SW 1271 (cell line): Measurements from ENCODE around the gene ITGB7.
"Not testable (repeated sequence)": the region's sequence is repeated elsewhere in the genome, so short reads cannot be mapped to it uniquely, and the experiment has no call there.

Experiments
- DNase-seq, 2 experiments: peaks; one replicate each; lab custom pipeline; 2025; lab: John Stamatoyannopoulos, UW

The ITGB7 gene

GRCh38 chr12:53178803-53179202 lies 28.2 kb downstream of the ITGB7 start:
- DNase-seq, result not testable (repeated sequence)

- DNase-seq, result not testable (repeated sequence)
These were observed 29.6 kb downstream of the ITGB7 start for GRCh38 chr12:53177447-53177846.

GRCh38 chr12:53176750-53177149 lies 30.3 kb downstream of the ITGB7 start:
- no peak for DNase-seq

- peak; percentile 25 to 69 for DNase-seq
These were observed 32.1 kb downstream of the ITGB7 start for GRCh38 chr12:53174881-53175491.

GRCh38 chr12:53173085-53173715 lies 33.9 kb downstream of the ITGB7 start:
- no peak for DNase-seq

- DNase-seq, result no peak
These were observed 34.7 kb downstream of the ITGB7 start for GRCh38 chr12:53172352-53172751.

GRCh38 chr12:53171725-53172329 lies 35.2 kb downstream of the ITGB7 start:
- DNase-seq, result no peak

- no peak for DNase-seq
These were observed 36.0 kb downstream of the ITGB7 start for GRCh38 chr12:53170876-53171724.

GRCh38 chr12:53170215-53170614 lies 36.8 kb downstream of the ITGB7 start:
- no peak for DNase-seq

GRCh38 chr12:53169644-53170043 lies 37.4 kb downstream of the ITGB7 start:
- DNase-seq, result no peak

GRCh38 chr12:53166837-53167236 lies 40.2 kb downstream of the ITGB7 start:
- DNase-seq, result no peak

- not testable (repeated sequence) for DNase-seq
These were observed 44.0 kb downstream of the ITGB7 start for GRCh38 chr12:53163008-53163407.

GRCh38 chr12:53161119-53161911 lies 45.7 kb downstream of the ITGB7 start:
- DNase-seq, result no peak

- no peak for DNase-seq
These were observed 46.4 kb downstream of the ITGB7 start for GRCh38 chr12:53160673-53161072.

GRCh38 chr12:53160000-53160399 lies 47.1 kb downstream of the ITGB7 start:
- DNase-seq, result no peak

GRCh38 chr12:53159195-53159839 lies 47.7 kb downstream of the ITGB7 start:
- DNase-seq, result peak in 1 of 2 experiments; percentile 43

GRCh38 chr12:53152390-53152789 lies 54.7 kb downstream of the ITGB7 start:
- no peak for DNase-seq

- no peak for DNase-seq
These were observed 56.0 kb downstream of the ITGB7 start for GRCh38 chr12:53151039-53151438.

GRCh38 chr12:53147653-53148052 lies 59.4 kb downstream of the ITGB7 start:
- no peak for DNase-seq

- no peak for DNase-seq
These were observed 59.9 kb downstream of the ITGB7 start for GRCh38 chr12:53147181-53147580.
